Epithelial cell of esophagus (primary cell): ENCODE data around the gene UTP3.
A peak's percentile ranks its signal among the peaks of the same experiment; 100 is the strongest.
"Not testable (repeated sequence)": the region's sequence is repeated elsewhere in the genome, so short reads cannot be mapped to it uniquely, and the experiment has no call there.

ENCODE experiments used
- DNase-seq: peaks from one replicate; pipeline ENCODE4 v3.0.0; 2010; ENCODE audit warnings: low read depth
- H3K4me3 ChIP-seq: 2 replicates; pipeline ENCODE4 v1.5.1; 2011; ENCODE audit warnings: mild to moderate bottlenecking, low read length, control low read depth
- TF ChIP-seq, protein P1 (sequence below): IDR thresholded peaks from 2 replicates; pipeline ENCODE4 v1.5.1; 2011; ENCODE audit warnings: low read depth, mild to moderate bottlenecking, low read length, control low read depth, inconsistent platforms; ENCODE audit not compliant: insufficient read depth; ENCODE audit errors: missing control alignments

UTP3 gene, protein sequence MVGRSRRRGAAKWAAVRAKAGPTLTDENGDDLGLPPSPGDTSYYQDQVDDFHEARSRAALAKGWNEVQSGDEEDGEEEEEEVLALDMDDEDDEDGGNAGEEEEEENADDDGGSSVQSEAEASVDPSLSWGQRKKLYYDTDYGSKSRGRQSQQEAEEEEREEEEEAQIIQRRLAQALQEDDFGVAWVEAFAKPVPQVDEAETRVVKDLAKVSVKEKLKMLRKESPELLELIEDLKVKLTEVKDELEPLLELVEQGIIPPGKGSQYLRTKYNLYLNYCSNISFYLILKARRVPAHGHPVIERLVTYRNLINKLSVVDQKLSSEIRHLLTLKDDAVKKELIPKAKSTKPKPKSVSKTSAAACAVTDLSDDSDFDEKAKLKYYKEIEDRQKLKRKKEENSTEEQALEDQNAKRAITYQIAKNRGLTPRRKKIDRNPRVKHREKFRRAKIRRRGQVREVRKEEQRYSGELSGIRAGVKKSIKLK

GRCh38 chr4:70687821-70688794 is at the start of gene UTP3:
Gene UTP3 (plus strand): TSS chr4:70688532. CDS start chr4:70688678, 146 bp downstream.
- TF ChIP-seq, protein P1, sequence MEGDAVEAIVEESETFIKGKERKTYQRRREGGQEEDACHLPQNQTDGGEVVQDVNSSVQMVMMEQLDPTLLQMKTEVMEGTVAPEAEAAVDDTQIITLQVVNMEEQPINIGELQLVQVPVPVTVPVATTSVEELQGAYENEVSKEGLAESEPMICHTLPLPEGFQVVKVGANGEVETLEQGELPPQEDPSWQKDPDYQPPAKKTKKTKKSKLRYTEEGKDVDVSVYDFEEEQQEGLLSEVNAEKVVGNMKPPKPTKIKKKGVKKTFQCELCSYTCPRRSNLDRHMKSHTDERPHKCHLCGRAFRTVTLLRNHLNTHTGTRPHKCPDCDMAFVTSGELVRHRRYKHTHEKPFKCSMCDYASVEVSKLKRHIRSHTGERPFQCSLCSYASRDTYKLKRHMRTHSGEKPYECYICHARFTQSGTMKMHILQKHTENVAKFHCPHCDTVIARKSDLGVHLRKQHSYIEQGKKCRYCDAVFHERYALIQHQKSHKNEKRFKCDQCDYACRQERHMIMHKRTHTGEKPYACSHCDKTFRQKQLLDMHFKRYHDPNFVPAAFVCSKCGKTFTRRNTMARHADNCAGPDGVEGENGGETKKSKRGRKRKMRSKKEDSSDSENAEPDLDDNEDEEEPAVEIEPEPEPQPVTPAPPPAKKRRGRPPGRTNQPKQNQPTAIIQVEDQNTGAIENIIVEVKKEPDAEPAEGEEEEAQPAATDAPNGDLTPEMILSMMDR = peak; percentile 96
- peak within 1 kb of the TSS; percentile 99 for H3K4me3 ChIP-seq
- peak; percentile 99 for DNase-seq

GRCh38 chr4:70640192-70640591 is 48.1 kb upstream of the UTP3 start:
- H3K4me3 ChIP-seq = no peak overlapping the region
- TF ChIP-seq, protein P1 = no peak
- no peak for DNase-seq

DNA sequence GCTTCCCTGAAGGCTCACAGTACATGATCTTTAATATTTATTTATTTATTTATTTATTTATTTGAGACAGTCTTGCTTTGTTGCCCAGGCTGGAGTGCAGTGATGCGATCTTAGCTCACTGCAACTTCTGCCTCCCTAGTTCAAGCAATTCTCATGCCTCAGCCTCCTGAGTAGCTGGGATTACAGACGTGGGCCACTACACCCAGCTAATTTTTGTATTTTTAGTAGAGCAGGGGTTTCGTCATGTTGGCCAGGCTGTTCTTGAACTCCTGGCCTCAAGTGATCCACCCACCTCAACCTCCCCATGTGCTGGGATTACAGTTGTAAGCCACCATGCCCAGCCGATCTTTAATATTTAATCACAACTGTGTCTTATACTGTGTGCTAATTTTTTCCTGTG is 37.6 kb upstream of the UTP3 start:
- not testable (repeated sequence) for DNase-seq

DNA sequence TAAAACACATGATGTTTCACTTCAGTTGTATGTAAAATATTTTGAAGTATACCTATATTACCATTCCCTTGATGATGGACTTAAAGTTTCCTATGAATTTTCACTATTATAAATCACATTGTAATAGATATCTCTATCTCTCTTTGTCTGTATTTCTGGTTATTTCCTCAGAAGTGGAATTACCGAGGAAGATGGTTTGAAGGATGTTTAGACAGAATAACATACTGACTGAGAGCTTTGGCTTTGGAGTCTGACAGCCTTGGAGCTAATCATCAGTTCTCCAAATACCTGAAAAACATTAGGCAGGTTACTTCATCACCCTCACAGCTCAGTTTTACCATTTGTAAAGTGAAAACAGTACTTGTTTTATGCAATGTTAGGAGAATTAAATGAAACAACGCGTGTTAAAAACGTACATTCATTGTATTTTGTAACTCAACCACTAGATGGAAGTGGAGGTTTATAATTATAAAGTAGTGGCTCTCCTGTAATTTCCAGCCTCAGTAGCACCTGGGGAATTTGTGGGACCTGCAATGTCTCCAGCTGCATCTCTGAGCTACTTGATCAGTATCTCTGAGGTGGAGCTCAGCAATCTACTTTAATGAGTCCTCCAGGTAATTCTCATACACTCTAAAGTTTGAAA is 36.3 kb upstream of the UTP3 start:
- H3K4me3 ChIP-seq = no peak overlapping the region
- DNase-seq = peak; percentile 48
- TF ChIP-seq, protein P1 = peak; percentile 41

More for the DNA sequence above, 37.6 kb upstream of the UTP3 start:
- H3K4me3 ChIP-seq = not testable (repeated sequence)

GRCh38 chr4:70654605-70655011 is 33.7 kb upstream of the UTP3 start:
- DNase-seq = no peak
- no peak overlapping the region for H3K4me3 ChIP-seq
- TF ChIP-seq, protein P1 = no peak

DNA sequence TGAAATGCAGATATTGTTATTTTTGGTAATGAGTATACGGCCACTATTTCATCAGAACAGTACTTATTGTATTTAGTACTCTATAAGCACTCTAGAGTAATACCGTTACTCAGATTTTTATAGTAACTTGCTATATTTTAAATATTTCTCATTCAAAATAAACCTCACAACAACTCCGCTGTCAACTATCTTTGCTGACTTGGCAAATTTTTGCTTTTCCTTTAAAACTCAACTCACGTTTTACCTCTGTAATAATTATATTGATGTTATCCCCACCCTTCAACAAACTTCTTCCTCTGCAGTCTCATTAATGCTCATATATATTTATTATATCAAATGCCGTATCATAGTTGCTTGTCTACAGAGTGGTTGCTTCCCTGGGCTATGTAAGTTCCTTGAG is 31.0 kb upstream of the UTP3 start:
- DNase-seq = no peak
- H3K4me3 ChIP-seq = no peak overlapping the region
- TF ChIP-seq, protein P1 = no peak
